Common myeloid progenitor, CD34-positive (primary cell): ENCODE results near the gene SH3BP4.
A peak's percentile ranks its signal among the peaks of the same experiment; 100 is the strongest.

Experiments used
- CTCF ChIA-PET: fragments of 350-600 bp; sonication (Branson Sonifier 250); formaldehyde crosslinking; loops from one replicate; lab custom pipeline; 2021; ENCODE audit warnings: antibody characterized with exemption; lab: Charles Lee
- POLR2A ChIA-PET: fragments of 350-600 bp; sonication (Branson Sonifier 250); formaldehyde crosslinking; loops from one replicate; lab custom pipeline; 2021; ENCODE audit warnings: antibody characterized with exemption; lab: Charles Lee
- DNase-seq, 3 donors: peaks; one replicate each; pipeline versions ENCODE4 v3.0.0 to v3.0.0-alpha.2; 2013
- H3K27ac ChIP-seq, 2 experiments: 1 replicate in 1 of 2; 2 replicates in 1 of 2; pipeline ENCODE4 v1.7.0; 2013; ENCODE audit warnings: inconsistent platforms in 2 of 2, low read length in 2 of 2, mild to moderate bottlenecking in 2 of 2, low read depth in 1 of 2, moderate library complexity in 1 of 2; ENCODE audit not compliant: severe bottlenecking in 2 of 2, insufficient read depth in 1 of 2, poor library complexity in 1 of 2
- H3K27me3 ChIP-seq, 5 experiments: replicated peaks in 2 of 5; 1 replicate in 3 of 5; 2 replicates in 2 of 5; pipeline versions ENCODE4 v1.6.1 to v1.7.0; 2013; ENCODE audit warnings: low read length in 4 of 5, mild to moderate bottlenecking in 2 of 5, moderate library complexity in 2 of 5, inconsistent platforms in 1 of 5; ENCODE audit not compliant: insufficient read depth in 5 of 5, control insufficient read depth in 4 of 5
- H3K36me3 ChIP-seq, 4 experiments: 1 replicate in 2 of 4; 2 replicates in 2 of 4; pipeline versions ENCODE4 v1.6.1 to v1.7.0; 2013; ENCODE audit warnings: low read length in 3 of 4, control low read depth in 1 of 4, mild to moderate bottlenecking in 1 of 4; ENCODE audit not compliant: control insufficient read depth in 4 of 4, insufficient read depth in 4 of 4
- H3K4me1 ChIP-seq, 4 experiments: 1 replicate in 3 of 4; 2 replicates in 1 of 4; pipeline versions ENCODE4 v1.6.1 to v1.7.1; 2013; ENCODE audit warnings: low read length in 3 of 4, mild to moderate bottlenecking in 3 of 4, control low read depth in 1 of 4, inconsistent platforms in 1 of 4, moderate library complexity in 1 of 4; ENCODE audit not compliant: control insufficient read depth in 4 of 4, insufficient read depth in 4 of 4; ENCODE audit errors: control extremely low read depth in 1 of 4
- H3K4me3 ChIP-seq, 7 experiments: 1 replicate in 4 of 7; 2 replicates in 3 of 7; pipeline versions ENCODE4 v1.5.1 to v1.7.0; 2013; ENCODE audit warnings: mild to moderate bottlenecking in 7 of 7, low read length in 6 of 7, moderate library complexity in 6 of 7, inconsistent platforms in 2 of 7, low read depth in 2 of 7, control low read depth in 1 of 7; ENCODE audit not compliant: insufficient read depth in 4 of 7, control insufficient read depth in 1 of 7; ENCODE audit errors: extremely low read depth in 1 of 7
- H3K9me3 ChIP-seq, 5 experiments: 1 replicate in 4 of 5; 2 replicates in 1 of 5; pipeline versions ENCODE4 v1.6.1 to v1.7.1; 2013; ENCODE audit warnings: low read length in 4 of 5, mild to moderate bottlenecking in 2 of 5, inconsistent platforms in 1 of 5, low read depth in 1 of 5, moderate library complexity in 1 of 5; ENCODE audit not compliant: control insufficient read depth in 4 of 5, insufficient read depth in 2 of 5; ENCODE audit errors: control extremely low read depth in 1 of 5
- WGBS: methylation state at CpG from one replicate; pipeline ENCODE4 v1.1.5; 2013; ENCODE audit not compliant: insufficient coverage; 5-methylcytosine and 5-hydroxymethylcytosine counted together

Gene SH3BP4

GRCh38 chr2:234993541-234993981 is 41.7 kb downstream of the SH3BP4 start:
- Histone ChIP-seq H3K4me3 (no peak overlapping the region), H3K27ac (no peak overlapping the region), H3K27me3 (no peaks in the 10 kb centered on the region), H3K36me3 (peaks cover 0 to 17% (median 7%) of the 10 kb centered on the region in 4 experiments), H3K4me1 (peaks cover 0 to 36% (median 14%) of the 10 kb centered on the region in 4 experiments), H3K9me3 (no peaks in the 10 kb centered on the region)
- no peak for DNase-seq
- WGBS = 94% methylated on average over 8 of the region's 11 CpGs
- CTCF ChIA-PET = no interaction called here
- POLR2A ChIA-PET = no interaction called here

- ChIA-PET CTCF (no interaction called here), POLR2A (no interaction called here)
- DNase-seq = peak in 1 of 3 donors; percentile 44
- Histone ChIP-seq H3K27me3 (no peaks in the 10 kb centered on the region), H3K36me3 (peaks cover 0 to 22% (median 8%) of the 10 kb centered on the region in 4 experiments), H3K4me1 (peaks cover 0 to 24% (median 8%) of the 10 kb centered on the region in 4 experiments), H3K27ac (no peak overlapping the region), H3K4me3 (no peak overlapping the region), H3K9me3 (no peaks in the 10 kb centered on the region)
- WGBS = 83% methylated on average over 28 of the region's 29 CpGs
Observed at GRCh38 chr2:234994438-234995321, 42.9 kb downstream of the SH3BP4 start.

GRCh38 chr2:234995332-234996068 is 43.7 kb downstream of the SH3BP4 start:
- H3K27ac ChIP-seq = no peak overlapping the region
- ChIA-PET POLR2A (no interaction called here), CTCF (no interaction called here)
- peaks cover 0 to 26% (median 11%) of the 10 kb centered on the region in 4 experiments for H3K4me1 ChIP-seq
- no peak overlapping the region for H3K4me3 ChIP-seq
- 97% methylated on average over 24 of the region's 24 CpGs for WGBS
- H3K36me3 ChIP-seq = peaks cover 0 to 22% (median 9%) of the 10 kb centered on the region in 4 experiments
- H3K9me3 ChIP-seq = no peaks in the 10 kb centered on the region
- no peak for DNase-seq
- H3K27me3 ChIP-seq = no peaks in the 10 kb centered on the region

GRCh38 chr2:234996069-234996940 is 44.5 kb downstream of the SH3BP4 start:
- Histone ChIP-seq H3K9me3 (no peaks in the 10 kb centered on the region), H3K4me1 (peaks cover 0 to 29% (median 15%) of the 10 kb centered on the region in 4 experiments), H3K27ac (no peak overlapping the region), H3K27me3 (no peaks in the 10 kb centered on the region), H3K36me3 (peaks cover 0 to 22% (median 11%) of the 10 kb centered on the region in 4 experiments), H3K4me3 (no peak overlapping the region)
- ChIA-PET POLR2A (no interaction called here), CTCF (no interaction called here)
- DNase-seq = no peak
- WGBS = 97% methylated on average over 18 of the region's 18 CpGs

- no peaks in the 10 kb centered on the region for H3K9me3 ChIP-seq
- no peak overlapping the region for H3K27ac ChIP-seq
- no peak for DNase-seq
- ChIA-PET CTCF (no interaction called here), POLR2A (no interaction called here)
- 97% methylated on average over 8 of the region's 13 CpGs for WGBS
- no peaks in the 10 kb centered on the region for H3K27me3 ChIP-seq
- peaks cover 0 to 25% (median 15%) of the 10 kb centered on the region in 4 experiments for H3K4me1 ChIP-seq
- no peak overlapping the region for H3K4me3 ChIP-seq
- peaks cover 0 to 22% (median 11%) of the 10 kb centered on the region in 4 experiments for H3K36me3 ChIP-seq
Observed at GRCh38 chr2:234996941-234997270, 45.1 kb downstream of the SH3BP4 start.

- peaks cover 0 to 26% (median 14%) of the 10 kb centered on the region in 4 experiments for H3K4me1 ChIP-seq
- POLR2A ChIA-PET = no interaction called here
- H3K27ac ChIP-seq = no peak overlapping the region
- WGBS = 89% methylated on average over 7 of the region's 8 CpGs
- no peaks in the 10 kb centered on the region for H3K9me3 ChIP-seq
- CTCF ChIA-PET = no interaction called here
- no peaks in the 10 kb centered on the region for H3K27me3 ChIP-seq
- no peak for DNase-seq
- H3K4me3 ChIP-seq = no peak overlapping the region
- H3K36me3 ChIP-seq = peaks cover 0 to 22% (median 11%) of the 10 kb centered on the region in 4 experiments
Observed at GRCh38 chr2:234997389-234997788, 45.6 kb downstream of the SH3BP4 start.
